GM12801 (cell line): Measurements from ENCODE around the gene TRABD2A.

Source experiments
- CTCF ChIP-seq: IDR thresholded peaks from one replicate; pipeline ENCODE4 v1.5.1; 2011; ENCODE audit warnings: control low read depth; ENCODE audit not compliant: insufficient read length; ENCODE audit errors: extremely low read depth

TRABD2A gene

DNA sequence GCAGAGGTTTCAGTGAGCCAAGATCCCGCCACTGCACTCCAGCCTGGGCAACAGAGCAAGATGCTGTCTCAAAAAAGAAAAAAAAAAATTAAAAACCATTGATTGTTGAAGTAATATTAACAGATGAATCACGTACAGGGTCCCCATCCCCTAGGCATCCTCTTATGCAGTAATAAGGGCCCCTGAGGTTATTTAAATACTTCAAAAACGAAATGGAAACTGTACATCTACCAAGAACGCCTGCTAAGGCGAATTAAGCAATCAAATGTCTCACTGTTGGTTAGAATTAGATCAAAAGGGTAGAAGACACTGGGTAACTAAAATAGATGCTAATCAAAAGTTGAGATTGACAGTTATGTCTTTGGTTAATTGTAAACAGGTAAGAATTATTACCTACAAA, 7.5 kb downstream of the TRABD2A start:
- no peak for TF ChIP-seq CTCF

- no peak for TF ChIP-seq CTCF
Observed at GRCh38 chr2:84870306-84870705, 10.6 kb downstream of the TRABD2A start.

DNA sequence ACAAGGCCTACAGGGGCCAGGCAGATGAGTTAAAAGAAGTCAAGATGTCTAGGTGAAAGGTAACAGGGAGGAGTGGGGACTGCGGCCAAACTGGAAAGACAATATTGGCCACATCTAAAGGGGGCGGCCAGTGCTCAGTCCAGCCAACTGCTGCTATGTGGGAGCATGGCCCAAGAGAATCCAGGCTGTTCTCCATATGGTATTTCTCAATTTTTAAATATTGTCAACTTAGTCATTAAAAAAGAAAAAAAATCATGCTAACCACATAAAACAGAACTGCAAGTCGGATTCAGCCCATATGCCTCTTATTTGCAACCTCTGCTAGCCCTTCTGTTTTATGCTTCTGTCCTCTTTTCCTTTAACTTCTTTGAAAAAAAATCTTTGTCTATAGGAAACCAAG, 14.8 kb downstream of the TRABD2A start:
- TF ChIP-seq CTCF: no peak

DNA sequence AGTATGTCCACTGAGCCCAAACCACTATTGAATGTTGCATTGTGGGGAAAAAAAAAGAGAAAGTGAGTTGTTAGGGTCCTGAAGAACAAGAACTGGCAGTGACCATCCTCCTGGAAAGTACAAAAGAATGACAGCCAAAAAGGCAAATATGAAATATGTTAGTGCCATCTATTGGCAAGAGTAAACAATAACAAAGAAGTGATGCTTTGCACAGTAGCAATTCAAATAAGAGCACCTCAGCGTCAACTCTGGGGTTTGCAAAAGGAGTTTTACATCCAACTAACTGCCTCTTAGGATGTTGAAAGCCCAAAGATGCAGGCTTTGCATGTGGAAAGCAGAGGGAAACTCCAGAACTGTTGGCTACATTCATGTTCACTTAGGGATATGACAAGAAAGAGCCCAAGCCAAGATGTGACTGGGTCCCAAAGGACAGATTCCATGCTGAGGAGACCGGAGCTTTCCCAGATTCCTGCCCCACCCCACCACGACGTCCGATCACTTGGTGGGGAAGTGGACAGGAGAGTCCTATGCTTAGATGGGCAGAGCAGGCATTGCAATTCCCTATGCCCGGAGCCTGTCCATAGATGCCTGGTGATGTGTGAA, 15.6 kb downstream of the TRABD2A start:
- no peak for TF ChIP-seq CTCF

DNA sequence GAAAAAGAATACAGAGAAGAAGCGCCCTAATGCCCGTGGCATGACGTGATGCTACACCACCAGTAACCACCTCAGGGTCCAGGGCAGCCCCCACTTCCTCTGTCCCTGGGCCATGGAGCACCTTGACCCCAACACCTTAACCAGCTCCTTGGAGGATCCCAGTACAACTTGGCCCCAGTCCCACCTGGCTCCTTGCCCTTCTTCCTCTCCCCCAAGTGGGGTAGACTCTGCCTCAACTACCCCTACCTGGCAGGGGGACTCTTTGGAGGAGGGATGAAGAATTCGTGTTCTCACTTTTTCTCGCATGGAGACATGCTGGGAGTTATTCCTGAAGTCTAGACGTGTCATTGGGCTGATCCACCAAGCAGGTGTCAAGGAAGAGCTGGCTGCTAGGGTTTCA, 18.9 kb downstream of the TRABD2A start:
- no peak for TF ChIP-seq CTCF

DNA sequence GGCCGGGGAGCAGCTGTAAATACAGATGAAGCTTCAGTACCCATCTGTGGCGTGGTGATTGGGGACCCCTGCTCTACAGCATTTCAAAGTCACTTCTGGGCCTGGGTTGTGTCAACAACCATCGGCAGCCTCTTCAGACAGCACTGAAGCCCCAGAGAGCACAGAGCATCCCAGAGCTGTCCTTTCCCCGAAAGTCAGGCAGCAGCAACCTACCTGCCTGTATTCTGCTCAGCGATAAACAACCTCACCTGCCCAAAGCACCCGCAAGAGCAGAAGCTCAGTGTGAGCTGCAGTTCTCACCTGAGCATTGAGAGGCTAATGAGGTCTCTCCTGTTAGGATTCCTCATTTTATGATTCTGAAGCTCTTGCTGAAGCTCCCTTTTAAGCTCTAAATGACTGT, 19.3 kb downstream of the TRABD2A start:
- TF ChIP-seq CTCF: no peak

- no peak for TF ChIP-seq CTCF
Observed at GRCh38 chr2:84858937-84859336, 21.9 kb downstream of the TRABD2A start.
